NAMALWA (cell line): ENCODE data around the gene NRG3.
"Not testable (repeated sequence)": the region's sequence is repeated elsewhere in the genome, so short reads cannot be mapped to it uniquely, and the experiment has no call there.

Experiments used
- DNase-seq: peaks from one replicate; pipeline ENCODE4 v3.0.0-alpha.2; 2015; ENCODE audit warnings: low spot score

NRG3 gene

GRCh38 chr10:81961451-81962184, 86.6 kb downstream of the NRG3 start:
- DNase-seq, result no peak

- DNase-seq, result no peak
These were observed 88.6 kb downstream of the NRG3 start for GRCh38 chr10:81963606-81964005.

GRCh38 chr10:81967716-81968115, 92.7 kb downstream of the NRG3 start:
- DNase-seq, result no peak

- no peak for DNase-seq
These were observed 94.1 kb downstream of the NRG3 start for GRCh38 chr10:81969136-81969535.

GRCh38 chr10:81978238-81978637, 103.2 kb downstream of the NRG3 start:
- DNase-seq, result peak; percentile 20

GRCh38 chr10:81981724-81982123, 106.7 kb downstream of the NRG3 start:
- DNase-seq, result no peak

- no peak for DNase-seq
These were observed 109.4 kb downstream of the NRG3 start for GRCh38 chr10:81984428-81984827.

GRCh38 chr10:81995254-81995653, 120.3 kb downstream of the NRG3 start:
- DNase-seq, result no peak

GRCh38 chr10:81996927-81997326, 121.9 kb downstream of the NRG3 start:
- no peak for DNase-seq

- no peak for DNase-seq
These were observed 146.0 kb downstream of the NRG3 start for GRCh38 chr10:82020999-82021398.

GRCh38 chr10:82027711-82028110, 152.7 kb downstream of the NRG3 start:
- no peak for DNase-seq

- DNase-seq, result no peak
These were observed 162.1 kb downstream of the NRG3 start for GRCh38 chr10:82037076-82037475.

- DNase-seq, result no peak
These were observed 163.6 kb downstream of the NRG3 start for GRCh38 chr10:82038587-82038986.

- DNase-seq, result no peak
These were observed 165.3 kb downstream of the NRG3 start for GRCh38 chr10:82040336-82040735.

- DNase-seq, result no peak
These were observed 166.0 kb downstream of the NRG3 start for GRCh38 chr10:82041018-82041417.

GRCh38 chr10:82056391-82056790, 181.4 kb downstream of the NRG3 start:
- DNase-seq, result no peak

GRCh38 chr10:82067192-82067591, 192.2 kb downstream of the NRG3 start:
- not testable (repeated sequence) for DNase-seq

- no peak for DNase-seq
These were observed 193.5 kb downstream of the NRG3 start for GRCh38 chr10:82068501-82068900.

- DNase-seq, result no peak
These were observed 196.2 kb downstream of the NRG3 start for GRCh38 chr10:82071231-82071630.

- DNase-seq, result no peak
These were observed 197.1 kb downstream of the NRG3 start for GRCh38 chr10:82072124-82072523.

- no peak for DNase-seq
These were observed 200.6 kb downstream of the NRG3 start for GRCh38 chr10:82075605-82076004.

- DNase-seq, result no peak
These were observed 209.5 kb downstream of the NRG3 start for GRCh38 chr10:82084496-82084895.

- DNase-seq, result no peak
These were observed 209.9 kb downstream of the NRG3 start for GRCh38 chr10:82084904-82085303.

- no peak for DNase-seq
These were observed 214.3 kb downstream of the NRG3 start for GRCh38 chr10:82089327-82089726.
